HG03139 (cell line): Measurements from ENCODE around the gene SMR3A.

Experiments
- ATAC-seq: cut with Tn5 transposase; IDR thresholded peaks from one replicate; pipeline ENCODE4 v1.9.1; 2021; ENCODE audit not compliant: unreplicated experiment

Gene SMR3A

GRCh38 chr4:70360460-70360859, at the start of gene SMR3A:
SMR3A (plus strand) TSS chr4:70360760; CDS start chr4:70362116, 1,356 bp downstream.
- no peak for ATAC-seq

- no peak for ATAC-seq
Measured at GRCh38 chr4:70313736-70314135, 46.8 kb upstream of the SMR3A start.

GRCh38 chr4:70315928-70316327, 44.6 kb upstream of the SMR3A start:
- peak; percentile 87 for ATAC-seq

GRCh38 chr4:70326052-70326451, 34.5 kb upstream of the SMR3A start:
- no peak for ATAC-seq

- ATAC-seq: no peak
Measured at GRCh38 chr4:70334681-70335080, 25.9 kb upstream of the SMR3A start, which contains the start of gene CABS1. CABS1 (plus strand) TSS chr4:70334981; CDS start chr4:70335040, 59 bp downstream.

- ATAC-seq: no peak
Measured at GRCh38 chr4:70336043-70336442, 24.5 kb upstream of the SMR3A start.

- no peak for ATAC-seq
Measured at GRCh38 chr4:70337886-70338420, 22.6 kb upstream of the SMR3A start.

- ATAC-seq: no peak
Measured at GRCh38 chr4:70356185-70356584, 4.4 kb upstream of the SMR3A start.

GRCh38 chr4:70359115-70359661, 1.4 kb upstream of the SMR3A start:
- no peak for ATAC-seq

GRCh38 chr4:70364002-70364401, 3.4 kb downstream of the SMR3A start:
- no peak for ATAC-seq

GRCh38 chr4:70365479-70365878, 4.9 kb downstream of the SMR3A start:
- no peak for ATAC-seq

- no peak for ATAC-seq
Measured at GRCh38 chr4:70367813-70368212, 7.3 kb downstream of the SMR3A start.

- no peak for ATAC-seq
Measured at GRCh38 chr4:70371987-70372386, 11.4 kb downstream of the SMR3A start.

- ATAC-seq: no peak
Measured at GRCh38 chr4:70372760-70373159, 12.2 kb downstream of the SMR3A start.

- ATAC-seq: no peak
Measured at GRCh38 chr4:70380578-70380977, 20.0 kb downstream of the SMR3A start.

GRCh38 chr4:70382691-70383181, 22.2 kb downstream of the SMR3A start, which contains the start of gene SMR3B:
SMR3B (plus strand) TSS chr4:70383131; CDS start chr4:70384511, 1,380 bp downstream.
- ATAC-seq: no peak

GRCh38 chr4:70392057-70392776, 31.7 kb downstream of the SMR3A start:
- peak; percentile 62 for ATAC-seq

GRCh38 chr4:70397580-70397979, 37.0 kb downstream of the SMR3A start, which contains the start of gene OPRPN:
OPRPN (plus strand) TSS chr4:70397940; CDS start chr4:70399286, 1,346 bp downstream.
- ATAC-seq: no peak

GRCh38 chr4:70399319-70399718, 38.8 kb downstream of the SMR3A start:
- ATAC-seq: no peak

- no peak for ATAC-seq
Measured at GRCh38 chr4:70402762-70403161, 42.2 kb downstream of the SMR3A start.

GRCh38 chr4:70405765-70406164, 45.2 kb downstream of the SMR3A start:
- ATAC-seq: peak; percentile 60
